T47D (cell line): ENCODE data around the gene RRAGC.
A peak's percentile ranks its signal among the peaks of the same experiment; 100 is the strongest.
"Not testable (repeated sequence)": the region's sequence is repeated elsewhere in the genome, so short reads cannot be mapped to it uniquely, and the experiment has no call there.

Experiments used
- DNase-seq, 2 experiments: peaks; one replicate each; pipeline versions ENCODE4 v3.0.0 to v3.0.0-alpha.2; 2011 to 2012; ENCODE audit warnings: low read depth in 1 of 2, low spot score in 1 of 2
- JUND ChIP-seq: IDR thresholded peaks from 2 replicates; pipeline ENCODE4 v1.6.1; 2012; ENCODE audit warnings: low read depth
- in situ Hi-C: cut with HindIII; loops from 2 replicates; pipeline ENCODE4 v1.10.0; 2016; ENCODE audit warnings: low sequenced_read_pairs, low pct_unique_long_range_greater_than_20kb

Gene RRAGC

GRCh38 chr1:38839363-38839762, 20.2 kb downstream of the RRAGC start:
- no peak for TF ChIP-seq JUND
- no peak for DNase-seq
- in situ Hi-C loops, result no loop called here

DNA sequence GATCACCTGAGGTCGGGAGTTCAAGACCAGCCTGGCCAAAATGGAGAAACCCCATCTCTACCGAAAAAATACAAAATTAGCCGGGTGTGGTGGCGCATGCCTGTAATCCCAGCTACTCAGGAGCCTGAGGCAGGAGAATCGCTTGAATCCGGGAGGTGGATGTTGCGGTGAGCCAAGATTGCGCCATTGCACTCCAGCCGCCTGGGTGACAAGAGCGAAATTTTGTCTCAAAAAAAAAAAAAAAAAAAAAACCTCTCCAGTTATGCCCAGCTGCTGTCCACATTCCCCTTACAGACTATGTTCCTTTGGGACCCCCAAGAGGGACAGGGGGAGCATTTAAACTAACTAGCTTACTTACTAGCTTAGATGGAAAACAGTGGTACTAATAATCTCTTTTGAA, 23.3 kb downstream of the RRAGC start:
- in situ Hi-C loops, DNase-seq: not testable (repeated sequence)

GRCh38 chr1:38834937-38835827, 24.4 kb downstream of the RRAGC start:
- no peak for TF ChIP-seq JUND
- DNase-seq, result peak in 1 of 2 experiments; percentile 85
- in situ Hi-C loops, result no loop called here

DNA sequence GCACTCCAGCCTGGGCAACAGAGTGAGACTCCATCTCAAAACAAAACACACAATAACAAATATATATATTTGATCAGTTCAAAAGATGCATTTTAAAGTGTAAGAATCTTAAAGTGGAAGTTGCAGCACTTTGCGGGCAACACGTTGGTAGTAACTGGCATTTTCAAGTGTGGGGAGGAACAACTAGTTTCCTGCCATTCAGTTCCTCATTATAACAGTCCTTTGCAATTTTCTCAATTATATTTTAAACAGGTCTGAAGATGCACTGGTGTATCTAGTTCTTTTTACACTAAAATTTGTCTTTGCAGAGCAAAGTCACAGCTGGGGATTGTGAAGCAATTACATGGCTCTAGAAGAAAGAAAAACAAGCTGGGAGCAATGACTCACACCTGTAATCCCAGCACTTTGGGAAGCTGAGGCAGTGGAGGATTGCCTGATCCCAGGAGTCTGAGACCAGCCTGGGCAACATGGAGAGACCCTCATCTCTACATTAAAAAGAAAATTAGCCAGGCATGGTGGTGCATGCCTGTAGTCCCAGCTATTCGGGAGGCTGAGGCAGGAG, 25.3 kb downstream of the RRAGC start:
- no peak for DNase-seq

GRCh38 chr1:38833146-38833545, 26.4 kb downstream of the RRAGC start:
- TF ChIP-seq JUND, result no peak

More for the DNA sequence above, 25.3 kb downstream of the RRAGC start:
- in situ Hi-C loops, result no loop called here
- no peak for TF ChIP-seq JUND

DNA sequence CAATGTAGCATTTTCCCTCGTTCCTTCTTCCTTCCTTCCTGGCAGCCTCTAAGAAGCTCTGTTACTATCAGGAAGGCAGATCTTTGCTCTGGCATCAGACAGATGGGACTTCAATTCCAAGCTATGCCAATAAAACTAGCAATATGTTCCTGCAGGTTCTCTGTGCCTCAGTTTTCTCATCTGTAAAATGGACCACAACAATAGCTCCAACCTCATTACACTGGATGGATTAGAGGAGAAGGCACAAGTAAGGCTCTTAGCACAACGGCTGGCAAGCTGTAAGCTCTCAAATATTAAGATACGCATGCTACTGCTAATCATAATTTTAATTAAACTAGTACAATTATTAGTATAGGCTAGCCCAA, 27.2 kb downstream of the RRAGC start:
- in situ Hi-C loops, result no loop called here
- no peak for TF ChIP-seq JUND
- no peak for DNase-seq

More at GRCh38 chr1:38833146-38833545, 26.4 kb downstream of the RRAGC start:
- in situ Hi-C loops, result no loop called here
- DNase-seq, result no peak

DNA sequence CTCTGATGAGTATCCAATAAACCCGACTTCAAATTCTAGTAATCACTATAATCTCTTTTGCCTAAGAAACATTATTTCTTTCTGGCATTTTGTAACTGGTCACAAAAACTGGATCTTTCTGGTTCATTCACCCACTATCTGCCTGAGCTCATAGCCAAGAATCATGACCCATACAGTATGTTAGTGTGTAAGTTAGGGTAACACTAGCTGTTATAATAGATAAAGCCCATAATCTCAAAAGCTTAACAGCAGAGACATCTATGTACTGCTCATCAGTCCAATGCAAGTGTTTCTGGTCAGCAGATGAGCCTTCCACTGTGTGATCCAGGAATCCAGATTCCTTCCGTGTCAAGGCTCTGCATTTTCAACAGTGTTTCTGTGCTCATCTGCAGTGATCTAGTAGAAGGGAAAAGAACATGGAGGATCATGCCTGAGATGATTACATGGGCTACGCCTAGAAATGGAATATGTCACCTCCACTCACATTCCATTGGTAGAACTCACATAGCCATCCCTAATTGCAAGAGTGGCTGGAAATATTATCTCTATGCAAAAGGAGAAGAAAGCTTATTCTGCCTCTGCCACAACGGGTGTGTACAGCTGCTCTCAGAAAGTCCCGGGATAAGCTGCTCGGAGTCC, 27.7 kb downstream of the RRAGC start:
- TF ChIP-seq JUND, result no peak
- DNase-seq, result no peak
- in situ Hi-C loops, result no loop called here

DNA sequence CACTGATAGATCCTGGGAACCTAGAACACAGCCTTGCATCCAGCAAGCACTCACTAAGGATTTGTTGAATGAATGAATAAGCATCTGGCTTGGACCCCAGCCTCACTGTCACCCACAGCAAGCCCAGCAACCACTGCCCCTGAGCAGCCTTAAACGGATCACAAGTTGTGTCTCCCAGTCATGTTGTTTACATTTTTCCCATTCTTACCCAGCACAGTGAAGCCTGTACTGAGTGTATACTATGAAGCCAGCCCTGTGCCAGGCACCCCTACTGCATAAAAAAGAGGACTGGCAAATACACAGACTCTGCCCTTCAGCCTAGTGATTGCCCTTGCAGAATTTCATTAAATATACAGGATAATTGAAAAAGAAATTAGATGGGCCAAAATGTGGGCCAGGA, 30.2 kb downstream of the RRAGC start:
- in situ Hi-C loops, result no loop called here

GRCh38 chr1:38827318-38827717, 32.3 kb downstream of the RRAGC start:
- no peak for TF ChIP-seq JUND
- DNase-seq, result no peak
- in situ Hi-C loops, result no loop called here

More for the DNA sequence above, 30.2 kb downstream of the RRAGC start:
- TF ChIP-seq JUND, result no peak
- DNase-seq, result no peak

DNA sequence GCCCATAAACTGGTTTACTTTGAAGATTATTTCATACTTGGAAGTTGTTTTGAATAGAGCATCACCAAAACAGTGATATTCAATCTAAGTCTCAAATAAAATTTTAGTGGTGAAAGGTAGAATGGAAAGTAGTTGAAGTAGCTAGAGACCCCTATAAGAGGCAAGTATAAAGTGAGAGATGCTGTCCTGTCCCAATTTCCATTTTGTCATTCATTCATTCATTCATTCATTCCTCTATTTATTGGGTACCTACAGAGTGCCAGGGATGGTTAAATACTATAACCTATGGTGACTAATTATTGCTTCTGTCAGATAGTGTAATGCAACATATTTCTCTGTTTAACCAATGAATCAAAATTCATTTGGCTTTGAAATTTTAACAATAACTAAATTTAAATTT, 32.7 kb downstream of the RRAGC start:
- no peak for TF ChIP-seq JUND
- in situ Hi-C loops, result no loop called here
- no peak for DNase-seq

- in situ Hi-C loops, result no loop called here
- TF ChIP-seq JUND, result no peak
- DNase-seq, result no peak
These were observed 33.3 kb downstream of the RRAGC start for GRCh38 chr1:38826262-38826661.

DNA sequence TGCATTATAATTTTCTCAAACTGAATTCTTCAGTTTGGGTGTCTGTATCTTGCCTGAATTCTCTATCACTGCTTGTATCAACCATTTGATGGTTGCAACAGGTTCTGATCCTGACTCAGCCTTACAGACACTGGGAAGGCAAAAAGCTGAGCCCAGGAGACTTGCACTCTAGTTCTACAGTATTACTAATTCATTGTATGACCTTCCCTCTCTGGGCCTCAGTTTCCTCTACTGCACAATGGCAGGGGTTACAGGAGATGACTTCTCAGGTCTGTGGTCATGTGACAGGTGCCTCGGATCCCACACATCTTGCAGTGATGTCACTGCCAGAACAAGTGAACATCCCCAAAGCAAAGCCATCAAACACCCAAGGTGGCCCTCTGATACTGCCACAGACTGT, 38.7 kb downstream of the RRAGC start:
- TF ChIP-seq JUND, result no peak
- in situ Hi-C loops, result no loop called here
- DNase-seq, result no peak

DNA sequence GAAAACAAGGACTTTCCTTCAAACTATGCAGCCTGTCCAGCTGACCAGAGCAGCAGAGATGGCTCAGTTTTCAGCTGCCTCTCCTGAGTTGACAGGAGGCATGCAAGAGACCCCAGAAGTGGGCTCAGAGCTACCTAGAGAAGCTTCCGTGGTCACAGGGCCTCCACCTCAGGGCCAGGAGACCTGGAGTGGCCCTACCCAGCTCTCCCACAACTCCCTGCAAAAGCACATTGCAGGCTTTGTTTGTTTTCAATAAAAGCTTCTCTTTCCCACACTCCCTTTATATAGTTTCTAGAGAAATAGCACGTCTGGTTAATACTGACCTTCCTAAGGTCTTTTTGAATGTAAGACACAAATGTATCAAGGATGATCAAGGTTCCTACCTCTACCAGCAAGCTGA, 40.1 kb downstream of the RRAGC start:
- TF ChIP-seq JUND, result no peak
- in situ Hi-C loops, result no loop called here
- DNase-seq, result no peak
